Activated CD8-positive, alpha-beta memory T cell treated with anti-CD3 and anti-CD28 coated beads for 4 hours (primary cell): ENCODE results near the gene TUBAL3.
"Not testable (repeated sequence)": the region's sequence is repeated elsewhere in the genome, so short reads cannot be mapped to it uniquely, and the experiment has no call there.

ENCODE experiments used
- DNase-seq, 2 donors: peaks; one replicate each; pipeline ENCODE4 v3.0.0-alpha.2; 2020; ENCODE audit warnings: low read depth in 2 of 2

TUBAL3 gene

GRCh38 chr10:5423771-5424170 lies 19.1 kb upstream of the TUBAL3 start:
- no peak for DNase-seq

- no peak for DNase-seq
Measured at GRCh38 chr10:5419466-5420094, 15.0 kb upstream of the TUBAL3 start.

GRCh38 chr10:5418584-5418983 lies 14.0 kb upstream of the TUBAL3 start:
- DNase-seq: no peak

GRCh38 chr10:5416981-5417380 lies 12.4 kb upstream of the TUBAL3 start:
- DNase-seq: no peak

- DNase-seq: no peak
Measured at GRCh38 chr10:5413012-5413938, 8.6 kb upstream of the TUBAL3 start.

- DNase-seq: peak; percentile 17 to 21
Measured at GRCh38 chr10:5412277-5412941, 7.8 kb upstream of the TUBAL3 start, which contains the start of gene NET1. TSS of gene NET1 (plus strand) at chr10:5412557. CDS start at chr10:5412693, 136 bp downstream.

GRCh38 chr10:5411941-5412276 lies 7.3 kb upstream of the TUBAL3 start:
- no peak for DNase-seq

GRCh38 chr10:5410787-5411186 lies 6.2 kb upstream of the TUBAL3 start:
- DNase-seq: not testable (repeated sequence)

- DNase-seq: no peak
Measured at GRCh38 chr10:5406918-5407317, 2.3 kb upstream of the TUBAL3 start.

- no peak for DNase-seq
Measured at GRCh38 chr10:5402798-5403197, 1.8 kb downstream of the TUBAL3 start.

GRCh38 chr10:5400468-5401240 lies 4.0 kb downstream of the TUBAL3 start:
- DNase-seq: no peak

GRCh38 chr10:5399332-5399731 lies 5.3 kb downstream of the TUBAL3 start:
- DNase-seq: no peak

GRCh38 chr10:5396556-5397300 lies 7.9 kb downstream of the TUBAL3 start:
- DNase-seq: no peak

- no peak for DNase-seq
Measured at GRCh38 chr10:5395168-5395567, 9.5 kb downstream of the TUBAL3 start.

- no peak for DNase-seq
Measured at GRCh38 chr10:5393529-5393928, 11.1 kb downstream of the TUBAL3 start.

- no peak for DNase-seq
Measured at GRCh38 chr10:5391790-5392189, 12.8 kb downstream of the TUBAL3 start.

GRCh38 chr10:5390607-5391205 lies 13.9 kb downstream of the TUBAL3 start:
- no peak for DNase-seq

- no peak for DNase-seq
Measured at GRCh38 chr10:5387169-5387568, 17.5 kb downstream of the TUBAL3 start.

GRCh38 chr10:5385224-5385623 lies 19.4 kb downstream of the TUBAL3 start:
- DNase-seq: no peak

- DNase-seq: no peak
Measured at GRCh38 chr10:5381187-5381586, 23.4 kb downstream of the TUBAL3 start.

- not testable (repeated sequence) for DNase-seq
Measured at GRCh38 chr10:5380395-5380794, 24.2 kb downstream of the TUBAL3 start.
